ENCODE data around the gene KCNN1. TPM values are rescaled to one million over a fixed set of nuclear protein-coding genes. Genes with fewer than 3 reads are reported as not detected.
"Not testable (repeated sequence)": the region's sequence is repeated elsewhere in the genome, so short reads cannot be mapped to it uniquely, and the experiment has no call there.

KCNN1 gene
- 30.1 TPM for total RNA-seq

GRCh38 chr19:17966550-17967256 is at the start of gene KCNN1:
Gene KCNN1, plus strand, starts transcription at chr19:17967107. Its CDS starts 6,782 bp downstream, at chr19:17973889.
- DNase-seq, result no peak

GRCh38 chr19:17918151-17918550 is 48.8 kb upstream of the KCNN1 start:
- not testable (repeated sequence) for DNase-seq

DNA sequence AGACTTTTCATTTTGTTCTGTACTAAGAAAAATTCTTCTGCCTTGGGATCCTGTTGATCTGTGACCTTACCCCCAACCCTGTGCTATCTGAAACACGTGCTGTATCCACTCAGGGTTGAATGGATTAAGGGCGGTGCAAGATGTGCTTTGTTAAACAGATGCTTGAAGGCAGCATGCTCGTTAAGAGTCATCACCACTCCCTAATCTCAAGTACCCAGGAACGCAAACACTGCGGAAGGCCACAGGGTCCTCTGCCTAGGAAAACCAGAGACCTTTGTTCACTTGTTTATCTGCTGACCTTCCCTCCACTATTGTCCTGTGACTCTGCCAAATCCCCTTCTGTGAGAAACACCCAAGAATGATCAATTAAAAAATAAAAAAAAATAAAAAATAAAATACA is 47.8 kb upstream of the KCNN1 start:
- DNase-seq, result not testable (repeated sequence)

- no peak for DNase-seq
Observed at GRCh38 chr19:17920527-17920926, 46.4 kb upstream of the KCNN1 start.

- no peak for DNase-seq
Observed at GRCh38 chr19:17922138-17922537, 44.8 kb upstream of the KCNN1 start.

GRCh38 chr19:17926044-17926443 is 40.9 kb upstream of the KCNN1 start:
- no peak for DNase-seq

- DNase-seq, result no peak
Observed at GRCh38 chr19:17929056-17929455, 37.9 kb upstream of the KCNN1 start.

DNA sequence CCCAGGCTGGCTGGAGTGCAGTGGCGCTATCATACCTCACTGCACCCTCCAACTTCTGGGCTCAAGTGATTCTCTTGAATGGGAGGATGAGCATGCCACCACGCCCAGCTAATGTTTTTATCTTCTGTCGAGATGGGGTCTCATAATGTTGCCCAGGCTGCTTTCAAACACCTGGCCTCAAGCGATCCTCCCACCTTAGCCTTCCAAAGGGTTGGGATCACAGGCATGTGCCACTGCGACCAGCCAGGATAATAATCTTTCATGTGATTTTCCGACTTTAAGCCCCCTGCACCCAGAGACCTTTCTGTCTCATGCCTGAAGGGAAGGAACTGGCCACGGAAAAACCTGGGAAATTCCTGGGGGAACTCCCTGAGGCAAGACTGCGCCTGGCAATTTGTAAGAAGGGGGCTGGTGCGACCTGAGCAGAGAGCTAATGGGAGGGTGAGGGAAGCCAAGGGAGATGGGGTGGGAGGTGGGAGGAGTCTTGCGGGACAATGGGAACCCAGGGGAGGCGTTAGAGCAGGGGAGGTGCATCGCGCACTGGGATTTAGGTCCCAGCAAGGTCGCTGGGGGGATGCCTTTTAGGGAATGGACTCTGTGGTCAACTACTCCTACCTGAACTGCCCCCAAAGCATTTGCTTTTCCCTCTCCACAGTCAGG is 35.2 kb upstream of the KCNN1 start:
- no peak for DNase-seq

DNA sequence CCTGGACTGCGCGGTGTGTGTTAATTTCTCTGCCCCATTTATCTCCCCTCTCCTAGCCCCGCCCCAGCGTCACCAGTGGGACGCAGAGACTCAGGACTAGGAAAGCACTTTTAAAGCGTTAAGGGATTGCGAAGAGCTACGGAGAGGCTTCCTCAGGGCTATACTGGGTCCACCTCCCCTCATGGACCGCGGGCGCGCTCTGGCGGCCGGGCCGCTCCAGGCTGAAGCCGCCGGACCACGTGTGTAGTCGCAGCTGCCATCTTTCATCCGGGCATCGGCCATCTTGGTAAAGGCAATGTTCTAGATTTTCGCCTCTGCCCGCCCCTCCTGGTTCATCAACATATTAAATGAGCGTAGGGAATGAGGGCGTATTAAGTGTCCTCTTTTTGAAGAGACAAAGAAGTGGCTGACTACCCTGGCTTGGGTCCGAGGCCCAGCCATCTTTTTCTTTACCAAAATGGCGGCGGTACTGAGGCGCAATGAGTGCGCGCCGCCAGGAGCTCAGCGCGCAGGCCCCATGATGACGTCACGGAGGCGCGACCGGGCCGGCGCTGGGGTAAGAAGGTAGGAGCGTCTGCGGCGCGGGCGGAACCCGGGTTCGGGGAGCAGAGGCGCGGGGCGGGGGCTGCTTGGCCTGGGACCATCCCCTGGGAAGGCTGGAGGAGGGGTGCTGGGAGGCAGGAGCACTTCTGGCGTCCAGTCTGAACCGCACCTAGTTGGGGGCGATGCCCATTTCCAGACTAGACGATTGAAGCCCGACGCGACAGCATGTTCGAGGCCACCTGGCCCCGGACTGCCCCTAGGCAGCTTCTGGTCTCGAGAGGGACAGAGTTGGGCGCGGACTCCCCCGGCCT is 34.2 kb upstream of the KCNN1 start, which contains the start of gene CCDC124:
CCDC124 (plus strand) TSS at position 531 of the 854 bp plus-strand sequence. CDS start 3,406 bp downstream, outside the sequence.
- DNase-seq, result peak; percentile 79

GRCh38 chr19:17933414-17934129 is 33.3 kb upstream of the KCNN1 start:
- DNase-seq, result no peak

- DNase-seq, result no peak
Observed at GRCh38 chr19:17936379-17936778, 30.5 kb upstream of the KCNN1 start.

DNA sequence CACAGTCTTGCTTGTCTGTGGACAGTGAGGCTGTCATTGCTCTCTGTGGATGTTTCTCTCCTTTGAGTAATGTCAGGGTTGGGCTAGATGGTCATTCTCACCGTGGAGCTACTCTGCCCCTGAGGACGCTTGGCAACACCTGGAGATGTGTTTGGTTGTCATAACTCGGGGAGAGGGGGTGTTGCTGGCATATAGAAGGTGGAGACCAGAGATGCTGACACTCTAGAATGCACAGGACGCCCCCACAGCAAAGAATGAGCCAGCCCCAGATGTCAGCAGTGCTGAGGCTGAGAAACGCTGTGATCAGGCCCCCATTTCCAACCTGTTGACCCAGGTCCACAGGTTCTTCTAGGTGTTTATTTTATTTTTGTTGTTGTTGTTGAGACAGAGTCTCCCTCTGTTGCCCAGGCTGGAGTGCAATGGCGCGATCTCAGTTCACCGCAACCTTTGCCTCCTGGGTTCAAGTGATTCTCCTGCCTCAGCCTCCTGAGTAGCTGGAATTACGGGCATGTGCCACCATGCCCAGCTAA is 29.5 kb upstream of the KCNN1 start:
- no peak for DNase-seq

DNA sequence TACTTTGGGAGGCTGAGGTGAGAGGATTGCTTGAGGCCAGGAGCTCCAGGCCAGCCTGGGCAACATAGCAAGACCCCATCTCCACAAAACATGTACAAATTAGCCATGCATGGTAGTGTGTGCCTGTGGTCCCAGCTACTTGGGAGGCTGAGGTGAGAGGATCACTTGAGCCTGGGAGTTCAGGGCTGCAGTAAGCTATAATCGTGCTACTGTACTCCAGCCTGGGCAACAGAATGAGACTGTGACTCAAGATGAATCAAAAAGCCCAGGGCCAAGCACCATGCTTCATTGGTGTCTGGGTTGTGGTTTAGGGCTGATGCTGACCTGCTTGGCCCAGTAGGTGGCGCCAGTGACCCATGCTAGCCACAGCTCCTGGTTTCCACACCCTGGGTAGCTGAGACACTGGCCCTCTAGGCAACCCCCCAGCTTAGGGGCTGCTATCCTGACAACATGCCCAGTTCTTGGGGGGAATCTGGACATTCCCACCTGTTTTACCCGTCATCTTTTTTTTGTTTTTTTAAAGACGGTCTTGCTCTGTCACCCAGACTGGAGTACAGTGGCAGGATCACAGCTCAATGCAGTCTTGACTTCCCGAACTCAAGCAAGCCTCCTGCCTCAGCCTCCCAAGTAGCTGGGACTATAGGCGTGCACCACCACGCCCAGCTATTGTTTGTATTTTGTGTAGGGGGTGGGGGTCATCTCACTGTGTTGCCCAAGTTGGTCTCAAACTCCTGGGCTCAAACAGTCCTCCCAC is 28.6 kb upstream of the KCNN1 start:
- peak; percentile 61 for DNase-seq

GRCh38 chr19:17942181-17942580 is 24.7 kb upstream of the KCNN1 start:
- no peak for DNase-seq

- DNase-seq, result no peak
Observed at GRCh38 chr19:17942582-17943273, 24.2 kb upstream of the KCNN1 start.

GRCh38 chr19:17943274-17944221 is 23.4 kb upstream of the KCNN1 start:
- DNase-seq, result peak; percentile 44

- DNase-seq, result peak; percentile 75
Observed at GRCh38 chr19:17944301-17944700, 22.6 kb upstream of the KCNN1 start.

GRCh38 chr19:17946965-17947784 is 19.7 kb upstream of the KCNN1 start:
- DNase-seq, result no peak
